Glutamatergic neuron (in vitro differentiated cells): ENCODE data around the gene LINGO3. TPM values are rescaled to one million over a fixed set of nuclear protein-coding genes. Genes with fewer than 3 reads are reported as not detected.

ENCODE experiments used
- DNase-seq: peaks from one replicate; pipeline ENCODE4 v3.0.0; 2022
- H3K27ac Mint-ChIP-seq: one replicate; pipeline ENCODE4 v1.8.0; 2020; ENCODE audit warnings: mild to moderate bottlenecking, mixed read lengths, inconsistent platforms; ENCODE audit not compliant: unreplicated experiment
- H3K27me3 Mint-ChIP-seq: one replicate; pipeline ENCODE4 v1.8.0; 2020; ENCODE audit warnings: mild to moderate bottlenecking, moderate library complexity, mixed read lengths, inconsistent platforms; ENCODE audit not compliant: unreplicated experiment
- H3K36me3 Mint-ChIP-seq: one replicate; pipeline ENCODE4 v1.8.0; 2020; ENCODE audit warnings: mild to moderate bottlenecking, mixed read lengths, inconsistent platforms; ENCODE audit not compliant: unreplicated experiment
- H3K4me1 Mint-ChIP-seq: one replicate; pipeline ENCODE4 v1.8.0; 2020; ENCODE audit warnings: mild to moderate bottlenecking, low read depth, mixed read lengths, inconsistent platforms; ENCODE audit not compliant: unreplicated experiment
- H3K4me3 Mint-ChIP-seq: one replicate; pipeline ENCODE4 v1.8.0; 2020; ENCODE audit warnings: mild to moderate bottlenecking, mixed read lengths, inconsistent platforms; ENCODE audit not compliant: unreplicated experiment
- H3K9me3 Mint-ChIP-seq: one replicate; pipeline ENCODE4 v1.8.0; 2020; ENCODE audit warnings: mild to moderate bottlenecking, moderate library complexity, mixed read lengths, inconsistent platforms; ENCODE audit not compliant: unreplicated experiment
- CTCF ChIP-seq: fragments of 200-600 bp; sonication (generic); IDR thresholded peaks from one replicate; pipeline ENCODE4 v1.5.0; 2021; ENCODE audit not compliant: partially characterized antibody, unreplicated experiment
- total RNA-seq: library from RNA; stranded (reverse); fragmentation: NEBNext Ultra II Directional; extraction: Animal tissue kit (Norgen Biotek cat#: 25700); gene quantifications from one replicate; pipeline ENCODE4 v1.2.1, GENCODE V29; 2021; ENCODE audit not compliant: unreplicated experiment

The LINGO3 gene
- total RNA-seq, 1 donor from 2014 or later = 0.25 TPM

- Mint-ChIP-seq H3K9me3 (peaks cover 43% of the 10 kb centered on the region), H3K27ac (peak overlapping the region; percentile 49), H3K36me3 (no peaks in the 10 kb centered on the region), H3K4me3 (peak overlapping the region; percentile 99), H3K27me3 (peaks cover 29% of the 10 kb centered on the region), H3K4me1 (peaks cover 44% of the 10 kb centered on the region)
- TF ChIP-seq CTCF = no peak
- no peak for DNase-seq
These were observed 18.9 kb upstream of the LINGO3 start for GRCh38 chr19:2326699-2327360.

GRCh38 chr19:2325281-2326046, 17.5 kb upstream of the LINGO3 start:
- H3K36me3 Mint-ChIP-seq = no peaks in the 10 kb centered on the region
- H3K4me1 Mint-ChIP-seq = peaks cover 36% of the 10 kb centered on the region
- peaks cover 35% of the 10 kb centered on the region for H3K9me3 Mint-ChIP-seq
- DNase-seq = peak; percentile 29
- no peak for TF ChIP-seq CTCF
- peak overlapping the region; percentile 71 for H3K4me3 Mint-ChIP-seq
- H3K27me3 Mint-ChIP-seq = peaks cover 24% of the 10 kb centered on the region
- H3K27ac Mint-ChIP-seq = peak overlapping the region; percentile 49

GRCh38 chr19:2324220-2324948, 16.4 kb upstream of the LINGO3 start:
- no peaks in the 10 kb centered on the region for H3K36me3 Mint-ChIP-seq
- TF ChIP-seq CTCF = no peak
- DNase-seq = peak; percentile 75
- peaks cover 20% of the 10 kb centered on the region for H3K27me3 Mint-ChIP-seq
- H3K4me3 Mint-ChIP-seq = peak overlapping the region; percentile 78
- peaks cover 29% of the 10 kb centered on the region for H3K4me1 Mint-ChIP-seq
- H3K27ac Mint-ChIP-seq = peak overlapping the region; percentile 98
- H3K9me3 Mint-ChIP-seq = peaks cover 30% of the 10 kb centered on the region

- H3K4me3 Mint-ChIP-seq = no peak overlapping the region
- TF ChIP-seq CTCF = no peak
- DNase-seq = peak; percentile 20
- peak overlapping the region; percentile 98 for H3K27ac Mint-ChIP-seq
- H3K9me3 Mint-ChIP-seq = peaks cover 25% of the 10 kb centered on the region
- peaks cover 26% of the 10 kb centered on the region for H3K4me1 Mint-ChIP-seq
- H3K27me3 Mint-ChIP-seq = peaks cover 17% of the 10 kb centered on the region
- H3K36me3 Mint-ChIP-seq = no peaks in the 10 kb centered on the region
These were observed 15.8 kb upstream of the LINGO3 start for GRCh38 chr19:2323707-2324106.
